Measurements from ENCODE around the gene SPI1.

The SPI1 gene

GRCh38 chr11:47378010-47378835, at the start of gene SPI1:
SPI1 (minus strand) TSS chr11:47378547; CDS start chr11:47378353, 194 bp downstream.
- FAIRE-seq, result no peak

GRCh38 chr11:47426062-47426956, 48.0 kb upstream of the SPI1 start, which contains the start of gene PSMC3:
PSMC3 (minus strand) TSS chr11:47426439; CDS start chr11:47426279, 160 bp downstream.
- FAIRE-seq, result peak; percentile 71

GRCh38 chr11:47425611-47426010, 47.3 kb upstream of the SPI1 start:
- no peak for FAIRE-seq

- FAIRE-seq, result no peak
Observed at GRCh38 chr11:47418454-47419259, 40.3 kb upstream of the SPI1 start.

- FAIRE-seq, result no peak
Observed at GRCh38 chr11:47417712-47418111, 39.4 kb upstream of the SPI1 start.

GRCh38 chr11:47415949-47416472, 37.7 kb upstream of the SPI1 start:
- no peak for FAIRE-seq

- no peak for FAIRE-seq
Observed at GRCh38 chr11:47415091-47415854, 36.9 kb upstream of the SPI1 start.

- no peak for FAIRE-seq
Observed at GRCh38 chr11:47414685-47415070, 36.3 kb upstream of the SPI1 start.

- no peak for FAIRE-seq
Observed at GRCh38 chr11:47413908-47414684, 35.7 kb upstream of the SPI1 start.

- FAIRE-seq, result no peak
Observed at GRCh38 chr11:47413351-47413750, 35.0 kb upstream of the SPI1 start.

GRCh38 chr11:47411884-47412746, 33.8 kb upstream of the SPI1 start:
- no peak for FAIRE-seq

GRCh38 chr11:47410370-47411264, 32.3 kb upstream of the SPI1 start:
- no peak for FAIRE-seq

- FAIRE-seq, result no peak
Observed at GRCh38 chr11:47409440-47410369, 31.4 kb upstream of the SPI1 start.

- FAIRE-seq, result no peak
Observed at GRCh38 chr11:47408598-47409439, 30.5 kb upstream of the SPI1 start.

- no peak for FAIRE-seq
Observed at GRCh38 chr11:47407746-47408590, 29.6 kb upstream of the SPI1 start, which contains the start of gene SLC39A13. SLC39A13 (plus strand) TSS chr11:47408590; CDS start chr11:47410095, 1,505 bp downstream.

Data from colon (tissue), 2 donors.